Measurements from ENCODE around the gene SYT9. TPM values are rescaled to one million over a fixed set of nuclear protein-coding genes. Genes with fewer than 3 reads are reported as not detected.

Gene SYT9
- total RNA-seq, 1 donor from 2014 or later = 0.16 TPM

DNA sequence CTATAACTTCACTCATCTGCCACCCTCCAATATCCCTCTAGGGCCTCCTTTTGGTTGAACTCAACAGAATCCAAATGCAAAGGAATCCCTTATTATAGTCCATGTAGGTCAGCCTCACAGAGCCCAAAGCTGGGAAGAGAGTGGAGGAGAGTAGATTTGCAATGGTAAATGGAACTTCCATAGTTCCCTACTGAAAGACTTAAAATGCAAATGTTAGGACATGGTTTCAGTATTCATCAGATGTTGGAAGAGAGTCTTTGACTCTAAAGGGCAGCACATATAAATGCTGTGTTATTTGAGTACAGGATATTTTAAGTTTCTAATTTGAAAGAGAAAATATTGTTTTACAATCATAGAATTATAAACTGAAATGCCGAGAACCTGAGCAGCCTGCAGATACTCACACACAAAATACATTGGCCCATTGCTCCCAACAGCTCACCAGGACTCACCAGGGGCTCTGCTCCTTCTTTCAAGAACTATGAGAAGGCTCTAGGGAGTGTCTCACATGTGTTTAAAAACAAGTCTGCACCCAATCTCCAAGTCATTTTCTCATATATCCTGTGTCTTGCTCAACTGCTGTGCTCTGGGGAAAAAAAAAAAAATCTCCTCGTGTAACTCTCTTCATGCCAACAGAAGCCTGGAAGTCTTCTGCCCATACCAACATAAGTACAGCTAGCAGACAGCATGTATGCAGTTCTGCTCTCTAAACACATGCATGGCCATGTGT, 39.6 kb downstream of the SYT9 start:
- Histone ChIP-seq H3K27ac (ENCODE audit: low read depth, low read length) (no peak overlapping the region), H3K9me3 (ENCODE audit: insufficient read depth, low read depth, low read length) (no peaks in the 10 kb centered on the region), H3K36me3 (ENCODE audit: insufficient read depth, low read length) (no peaks in the 10 kb centered on the region), H3K27me3 (ENCODE audit: insufficient read depth, low read length) (no peaks in the 10 kb centered on the region), H2AFZ (ENCODE audit: low read depth, low read length) (no peak overlapping the region), H4K20me1 (ENCODE audit: insufficient read depth, low read length) (no peaks in the 10 kb centered on the region), H3K4me1 (ENCODE audit: insufficient read depth, low read length) (no peaks in the 10 kb centered on the region), H3K4me3 (ENCODE audit: insufficient read depth, low read depth, low read length) (no peak overlapping the region), H3K9ac (ENCODE audit: low read length) (no peak overlapping the region), H3K4me2 (ENCODE audit: low read length) (no peak overlapping the region), H3K79me2 (ENCODE audit: insufficient read depth, low read length) (no peaks in the 10 kb centered on the region)
- DNase-seq (ENCODE audit: low read depth) (no peak), FAIRE-seq (no peak)
- Mint-ChIP-seq H3K36me3 (ENCODE audit: low read depth, unreplicated experiment) (no peaks in the 10 kb centered on the region), H3K27me3 (ENCODE audit: low read depth, unreplicated experiment) (no peaks in the 10 kb centered on the region), H3K9me3 (ENCODE audit: unreplicated experiment) (peaks cover 2% of the 10 kb centered on the region), H3K27ac (ENCODE audit: unreplicated experiment) (no peak overlapping the region), H3K4me1 (ENCODE audit: low read depth, unreplicated experiment) (no peaks in the 10 kb centered on the region), H3K4me3 (ENCODE audit: unreplicated experiment) (no peak overlapping the region)
- TF ChIP-seq, protein P1, sequence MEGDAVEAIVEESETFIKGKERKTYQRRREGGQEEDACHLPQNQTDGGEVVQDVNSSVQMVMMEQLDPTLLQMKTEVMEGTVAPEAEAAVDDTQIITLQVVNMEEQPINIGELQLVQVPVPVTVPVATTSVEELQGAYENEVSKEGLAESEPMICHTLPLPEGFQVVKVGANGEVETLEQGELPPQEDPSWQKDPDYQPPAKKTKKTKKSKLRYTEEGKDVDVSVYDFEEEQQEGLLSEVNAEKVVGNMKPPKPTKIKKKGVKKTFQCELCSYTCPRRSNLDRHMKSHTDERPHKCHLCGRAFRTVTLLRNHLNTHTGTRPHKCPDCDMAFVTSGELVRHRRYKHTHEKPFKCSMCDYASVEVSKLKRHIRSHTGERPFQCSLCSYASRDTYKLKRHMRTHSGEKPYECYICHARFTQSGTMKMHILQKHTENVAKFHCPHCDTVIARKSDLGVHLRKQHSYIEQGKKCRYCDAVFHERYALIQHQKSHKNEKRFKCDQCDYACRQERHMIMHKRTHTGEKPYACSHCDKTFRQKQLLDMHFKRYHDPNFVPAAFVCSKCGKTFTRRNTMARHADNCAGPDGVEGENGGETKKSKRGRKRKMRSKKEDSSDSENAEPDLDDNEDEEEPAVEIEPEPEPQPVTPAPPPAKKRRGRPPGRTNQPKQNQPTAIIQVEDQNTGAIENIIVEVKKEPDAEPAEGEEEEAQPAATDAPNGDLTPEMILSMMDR (IDR thresholded peaks at IDR 0.05; ENCODE audit: insufficient read depth, low read depth, low read length) = no peak
- no peak for TF ChIP-seq EZH2 (IDR thresholded peaks at IDR 0.05; ENCODE audit: insufficient read depth, low read length)

DNA sequence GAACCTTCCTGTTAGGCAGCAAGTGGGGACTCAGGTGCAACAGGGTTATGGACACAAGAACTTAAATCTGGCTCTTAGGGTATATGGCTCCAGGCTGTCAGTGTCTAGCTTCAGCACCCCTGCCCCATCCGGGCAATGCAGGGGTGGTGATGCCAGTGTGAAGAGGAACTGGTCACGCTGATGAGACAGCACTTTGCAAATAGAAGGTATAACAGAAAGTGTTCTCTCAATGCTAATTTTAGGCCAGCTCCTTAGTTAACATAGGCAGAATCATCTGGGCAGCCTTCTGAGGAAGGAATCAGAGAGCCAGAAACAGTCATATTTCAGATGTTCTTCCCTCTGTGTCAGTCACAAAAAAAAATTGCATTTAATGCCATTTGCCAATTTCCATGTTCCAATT, 41.2 kb downstream of the SYT9 start:
- Mint-ChIP-seq H3K27ac (ENCODE audit: unreplicated experiment) (no peak overlapping the region), H3K4me3 (ENCODE audit: unreplicated experiment) (no peak overlapping the region), H3K9me3 (ENCODE audit: unreplicated experiment) (no peaks in the 10 kb centered on the region), H3K4me1 (ENCODE audit: low read depth, unreplicated experiment) (no peaks in the 10 kb centered on the region), H3K36me3 (ENCODE audit: low read depth, unreplicated experiment) (no peaks in the 10 kb centered on the region), H3K27me3 (ENCODE audit: low read depth, unreplicated experiment) (no peaks in the 10 kb centered on the region)
- Histone ChIP-seq H2AFZ (ENCODE audit: low read depth, low read length) (no peak overlapping the region), H3K9ac (ENCODE audit: low read length) (no peak overlapping the region), H3K4me1 (ENCODE audit: insufficient read depth, low read length) (no peaks in the 10 kb centered on the region), H3K27me3 (ENCODE audit: insufficient read depth, low read length) (no peaks in the 10 kb centered on the region), H3K79me2 (ENCODE audit: insufficient read depth, low read length) (no peaks in the 10 kb centered on the region), H3K36me3 (ENCODE audit: insufficient read depth, low read length) (no peaks in the 10 kb centered on the region), H3K9me3 (ENCODE audit: insufficient read depth, low read depth, low read length) (no peaks in the 10 kb centered on the region), H3K4me3 (ENCODE audit: insufficient read depth, low read depth, low read length) (no peak overlapping the region), H3K4me2 (ENCODE audit: low read length) (no peak overlapping the region), H3K27ac (ENCODE audit: low read depth, low read length) (no peak overlapping the region), H4K20me1 (ENCODE audit: insufficient read depth, low read length) (no peaks in the 10 kb centered on the region)
- TF ChIP-seq, protein P1 (IDR thresholded peaks at IDR 0.05; ENCODE audit: insufficient read depth, low read depth, low read length) = no peak
- TF ChIP-seq EZH2 (IDR thresholded peaks at IDR 0.05; ENCODE audit: insufficient read depth, low read length) = no peak
- DNase-seq (ENCODE audit: low read depth) (no peak), FAIRE-seq (no peak)

DNA sequence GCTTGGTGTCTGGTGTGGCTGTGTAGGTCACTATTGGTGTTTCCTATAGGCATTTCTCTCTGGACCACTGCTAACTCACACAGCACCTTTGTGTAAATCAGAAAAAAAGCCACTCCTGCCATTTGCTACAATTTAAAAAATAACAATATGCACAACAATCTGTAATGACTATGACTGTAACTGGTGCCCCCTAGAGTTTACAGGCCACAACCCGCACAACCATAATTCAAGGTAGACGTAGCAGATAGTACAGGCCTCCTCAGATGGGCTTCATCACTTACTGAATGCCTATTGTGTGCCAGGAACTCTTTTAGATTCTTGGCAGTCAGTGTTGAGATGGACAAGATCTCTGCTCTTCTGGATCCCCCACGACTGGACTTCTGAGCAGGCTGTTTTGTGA, 47.7 kb downstream of the SYT9 start:
- no peak for DNase-seq (ENCODE audit: low read depth)
- no peak overlapping the region for H3K4me2 ChIP-seq (ENCODE audit: low read length)
- no peaks in the 10 kb centered on the region for H3K27me3 Mint-ChIP-seq (ENCODE audit: low read depth, unreplicated experiment)

More for the DNA sequence above, 47.7 kb downstream of the SYT9 start:
- H3K4me3 Mint-ChIP-seq (ENCODE audit: unreplicated experiment) = no peak overlapping the region
- Histone ChIP-seq H3K79me2 (ENCODE audit: insufficient read depth, low read length) (no peaks in the 10 kb centered on the region), H3K4me1 (ENCODE audit: insufficient read depth, low read length) (no peaks in the 10 kb centered on the region), H2AFZ (ENCODE audit: low read depth, low read length) (no peak overlapping the region), H3K36me3 (ENCODE audit: insufficient read depth, low read length) (no peaks in the 10 kb centered on the region), H3K27ac (ENCODE audit: low read depth, low read length) (no peak overlapping the region), H3K27me3 (ENCODE audit: insufficient read depth, low read length) (no peaks in the 10 kb centered on the region), H3K4me3 (ENCODE audit: insufficient read depth, low read depth, low read length) (no peak overlapping the region), H3K9ac (ENCODE audit: low read length) (no peak overlapping the region), H4K20me1 (ENCODE audit: insufficient read depth, low read length) (no peaks in the 10 kb centered on the region), H3K9me3 (ENCODE audit: insufficient read depth, low read depth, low read length) (peaks cover 3% of the 10 kb centered on the region)
- no peak for TF ChIP-seq EZH2 (IDR thresholded peaks at IDR 0.05; ENCODE audit: insufficient read depth, low read length)
- TF ChIP-seq, protein P1 (IDR thresholded peaks at IDR 0.05; ENCODE audit: insufficient read depth, low read depth, low read length) = no peak
- H3K27ac Mint-ChIP-seq (ENCODE audit: unreplicated experiment) = no peak overlapping the region
- H3K9me3 Mint-ChIP-seq (ENCODE audit: unreplicated experiment) = peaks cover 3% of the 10 kb centered on the region
- H3K4me1 Mint-ChIP-seq (ENCODE audit: low read depth, unreplicated experiment) = peaks cover 4% of the 10 kb centered on the region
- no peak for FAIRE-seq
- H3K36me3 Mint-ChIP-seq (ENCODE audit: low read depth, unreplicated experiment) = no peaks in the 10 kb centered on the region

Data from astrocyte (in vitro differentiated cells and primary cell).